HG02678 (cell line): ENCODE measurements around the gene BLID.

Experiments
- ATAC-seq: cut with Tn5 transposase; IDR thresholded peaks from one replicate; pipeline ENCODE4 v1.9.1; 2021; ENCODE audit warnings: mild to moderate bottlenecking, moderate library complexity; ENCODE audit not compliant: unreplicated experiment

BLID gene

GRCh38 chr11:122085264-122085663, 30.8 kb downstream of the BLID start:
- no peak for ATAC-seq

GRCh38 chr11:122082205-122082604, 33.8 kb downstream of the BLID start:
- ATAC-seq: no peak

GRCh38 chr11:122081073-122081472, 34.9 kb downstream of the BLID start:
- ATAC-seq: no peak

GRCh38 chr11:122077459-122077858, 38.6 kb downstream of the BLID start:
- no peak for ATAC-seq

GRCh38 chr11:122076512-122077120, 39.4 kb downstream of the BLID start:
- no peak for ATAC-seq

GRCh38 chr11:122075016-122075415, 41.0 kb downstream of the BLID start:
- ATAC-seq: no peak

GRCh38 chr11:122074022-122074421, 42.0 kb downstream of the BLID start:
- no peak for ATAC-seq

- no peak for ATAC-seq
These were observed 44.3 kb downstream of the BLID start for GRCh38 chr11:122071709-122072202.

- ATAC-seq: no peak
These were observed 46.2 kb downstream of the BLID start for GRCh38 chr11:122069707-122070360.

- ATAC-seq: no peak
These were observed 47.2 kb downstream of the BLID start for GRCh38 chr11:122068837-122069236.

GRCh38 chr11:122068141-122068540, 47.9 kb downstream of the BLID start:
- no peak for ATAC-seq
